ENCODE data around the gene TMEM258. TPM values are rescaled to one million over a fixed set of nuclear protein-coding genes. Genes with fewer than 3 reads are reported as not detected.

The TMEM258 gene
- total and polyA plus RNA-seq, 10 donors, result 52.4 to 185 (median 80.0) TPM

- TF ChIP-seq POLR2A (IDR thresholded peaks at IDR 0.05) (no peak), POLR2AphosphoS5 (IDR thresholded peaks at IDR 0.05) (no peak)
- TF ChIP-seq, protein P1, sequence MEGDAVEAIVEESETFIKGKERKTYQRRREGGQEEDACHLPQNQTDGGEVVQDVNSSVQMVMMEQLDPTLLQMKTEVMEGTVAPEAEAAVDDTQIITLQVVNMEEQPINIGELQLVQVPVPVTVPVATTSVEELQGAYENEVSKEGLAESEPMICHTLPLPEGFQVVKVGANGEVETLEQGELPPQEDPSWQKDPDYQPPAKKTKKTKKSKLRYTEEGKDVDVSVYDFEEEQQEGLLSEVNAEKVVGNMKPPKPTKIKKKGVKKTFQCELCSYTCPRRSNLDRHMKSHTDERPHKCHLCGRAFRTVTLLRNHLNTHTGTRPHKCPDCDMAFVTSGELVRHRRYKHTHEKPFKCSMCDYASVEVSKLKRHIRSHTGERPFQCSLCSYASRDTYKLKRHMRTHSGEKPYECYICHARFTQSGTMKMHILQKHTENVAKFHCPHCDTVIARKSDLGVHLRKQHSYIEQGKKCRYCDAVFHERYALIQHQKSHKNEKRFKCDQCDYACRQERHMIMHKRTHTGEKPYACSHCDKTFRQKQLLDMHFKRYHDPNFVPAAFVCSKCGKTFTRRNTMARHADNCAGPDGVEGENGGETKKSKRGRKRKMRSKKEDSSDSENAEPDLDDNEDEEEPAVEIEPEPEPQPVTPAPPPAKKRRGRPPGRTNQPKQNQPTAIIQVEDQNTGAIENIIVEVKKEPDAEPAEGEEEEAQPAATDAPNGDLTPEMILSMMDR (IDR thresholded peaks at IDR 0.05 in 8 of 11, conservative IDR thresholded peaks at IDR 0.05 in 3 of 11), result no peak
- no peak overlapping the region for H3K4me3 ChIP-seq
- peaks cover 0 to 34% (median 8%) of the 10 kb centered on the region in 7 donors for H3K27me3 ChIP-seq (replicated peaks in 1 of 7)
- peak; percentile 41 for DNase-seq
- H3K4me1 ChIP-seq, result peaks cover 3 to 37% (median 26%) of the 10 kb centered on the region in 6 donors
- H3K9me3 ChIP-seq, result no peaks in the 10 kb centered on the region
- 89 to 98% (median 94%) methylated on average over 4 of the region's 4 CpGs for WGBS, 5 donors
- no peak overlapping the region for H3K27ac ChIP-seq
- intact Hi-C loops (cut with DNase I; ENCODE audit: low total_unique reads), result no loop called here
- peaks cover 0 to 47% (median 8%) of the 10 kb centered on the region in 6 donors for H3K36me3 ChIP-seq
Measured at GRCh38 chr11:61812736-61813411, 20.5 kb upstream of the TMEM258 start.

- no peak overlapping the region for H3K4me3 ChIP-seq
- peaks cover 0 to 56% (median 8%) of the 10 kb centered on the region in 6 donors for H3K36me3 ChIP-seq
- H3K27me3 ChIP-seq (replicated peaks in 1 of 7), result peaks cover 0 to 28% (median 5%) of the 10 kb centered on the region in 7 donors
- TF ChIP-seq, protein P1 (IDR thresholded peaks at IDR 0.05 in 8 of 11, conservative IDR thresholded peaks at IDR 0.05 in 3 of 11), result no peak
- TF ChIP-seq POLR2AphosphoS5 (IDR thresholded peaks at IDR 0.05) (no peak), POLR2A (IDR thresholded peaks at IDR 0.05) (no peak)
- WGBS, 5 donors, result 91 to 98% (median 92%) methylated on average over 5 of the region's 5 CpGs
- peaks cover 0 to 26% (median 19%) of the 10 kb centered on the region in 6 donors for H3K4me1 ChIP-seq
- H3K9me3 ChIP-seq, result no peaks in the 10 kb centered on the region
- DNase-seq, result peak; percentile 22
- H3K27ac ChIP-seq, result no peak overlapping the region
- intact Hi-C loops (cut with DNase I; ENCODE audit: low total_unique reads), result no loop called here
Measured at GRCh38 chr11:61811831-61812230, 19.4 kb upstream of the TMEM258 start.

GRCh38 chr11:61810671-61811175 is 18.3 kb upstream of the TMEM258 start:
- no peaks in the 10 kb centered on the region for H3K9me3 ChIP-seq
- 93 to 99% (median 96%) methylated on average over 8 of the region's 8 CpGs for WGBS, 5 donors

GRCh38 chr11:61806785-61807184 is 14.4 kb upstream of the TMEM258 start:
- Histone ChIP-seq H3K4me1 (no peaks in the 10 kb centered on the region), H3K27ac (no peak overlapping the region), H3K9me3 (no peaks in the 10 kb centered on the region), H3K4me3 (no peak overlapping the region), H3K36me3 (peaks cover 0 to 96% (median 15%) of the 10 kb centered on the region in 6 donors), H3K27me3 (replicated peaks in 1 of 7) (no peaks in the 10 kb centered on the region)
- TF ChIP-seq, protein P1 (IDR thresholded peaks at IDR 0.05 in 8 of 11, conservative IDR thresholded peaks at IDR 0.05 in 3 of 11), result no peak
- TF ChIP-seq POLR2A (IDR thresholded peaks at IDR 0.05) (no peak), POLR2AphosphoS5 (IDR thresholded peaks at IDR 0.05) (no peak)
- WGBS, 5 donors, result 89 to 98% (median 95%) methylated on average over 5 of the region's 5 CpGs
- peak; percentile 30 for DNase-seq
- intact Hi-C loops (cut with DNase I; ENCODE audit: low total_unique reads), result no loop called here

More at GRCh38 chr11:61810671-61811175, 18.3 kb upstream of the TMEM258 start:
- no peak overlapping the region for H3K27ac ChIP-seq
- H3K36me3 ChIP-seq, result peaks cover 0 to 65% (median 8%) of the 10 kb centered on the region in 6 donors
- no peak overlapping the region for H3K4me3 ChIP-seq
- TF ChIP-seq, protein P1 (IDR thresholded peaks at IDR 0.05 in 8 of 11, conservative IDR thresholded peaks at IDR 0.05 in 3 of 11), result no peak
- TF ChIP-seq POLR2A (IDR thresholded peaks at IDR 0.05), result no peak
- no peak for TF ChIP-seq POLR2AphosphoS5 (IDR thresholded peaks at IDR 0.05)
- peaks cover 0 to 17% (median 0%) of the 10 kb centered on the region in 7 donors for H3K27me3 ChIP-seq (replicated peaks in 1 of 7)
- peak; percentile 43 for DNase-seq
- intact Hi-C loops (cut with DNase I; ENCODE audit: low total_unique reads), result no loop called here
- H3K4me1 ChIP-seq, result peaks cover 0 to 15% (median 9%) of the 10 kb centered on the region in 6 donors
